ENCODE measurements around the gene CACNA1C.

Gene CACNA1C

GRCh38 chr12:2697057-2697800, 644.4 kb downstream of the CACNA1C start:
- DNase-seq (ENCODE audit: low read depth) = no peak
- TF ChIP-seq MYC (IDR thresholded peaks at IDR 0.05; ENCODE audit: low read depth, low read length) (no peak), MAX (IDR thresholded peaks at IDR 0.05; ENCODE audit: low read depth, low read length) (no peak), POLR2A (IDR thresholded peaks at IDR 0.05; ENCODE audit: extremely low read depth, insufficient read length) (no peak)
- TF ChIP-seq, protein P1, sequence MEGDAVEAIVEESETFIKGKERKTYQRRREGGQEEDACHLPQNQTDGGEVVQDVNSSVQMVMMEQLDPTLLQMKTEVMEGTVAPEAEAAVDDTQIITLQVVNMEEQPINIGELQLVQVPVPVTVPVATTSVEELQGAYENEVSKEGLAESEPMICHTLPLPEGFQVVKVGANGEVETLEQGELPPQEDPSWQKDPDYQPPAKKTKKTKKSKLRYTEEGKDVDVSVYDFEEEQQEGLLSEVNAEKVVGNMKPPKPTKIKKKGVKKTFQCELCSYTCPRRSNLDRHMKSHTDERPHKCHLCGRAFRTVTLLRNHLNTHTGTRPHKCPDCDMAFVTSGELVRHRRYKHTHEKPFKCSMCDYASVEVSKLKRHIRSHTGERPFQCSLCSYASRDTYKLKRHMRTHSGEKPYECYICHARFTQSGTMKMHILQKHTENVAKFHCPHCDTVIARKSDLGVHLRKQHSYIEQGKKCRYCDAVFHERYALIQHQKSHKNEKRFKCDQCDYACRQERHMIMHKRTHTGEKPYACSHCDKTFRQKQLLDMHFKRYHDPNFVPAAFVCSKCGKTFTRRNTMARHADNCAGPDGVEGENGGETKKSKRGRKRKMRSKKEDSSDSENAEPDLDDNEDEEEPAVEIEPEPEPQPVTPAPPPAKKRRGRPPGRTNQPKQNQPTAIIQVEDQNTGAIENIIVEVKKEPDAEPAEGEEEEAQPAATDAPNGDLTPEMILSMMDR (IDR thresholded peaks at IDR 0.05; ENCODE audit: low read depth, low read length) = no peak
- no peak overlapping the region for H3K4me3 ChIP-seq (ENCODE audit: low read depth, low read length)

DNA sequence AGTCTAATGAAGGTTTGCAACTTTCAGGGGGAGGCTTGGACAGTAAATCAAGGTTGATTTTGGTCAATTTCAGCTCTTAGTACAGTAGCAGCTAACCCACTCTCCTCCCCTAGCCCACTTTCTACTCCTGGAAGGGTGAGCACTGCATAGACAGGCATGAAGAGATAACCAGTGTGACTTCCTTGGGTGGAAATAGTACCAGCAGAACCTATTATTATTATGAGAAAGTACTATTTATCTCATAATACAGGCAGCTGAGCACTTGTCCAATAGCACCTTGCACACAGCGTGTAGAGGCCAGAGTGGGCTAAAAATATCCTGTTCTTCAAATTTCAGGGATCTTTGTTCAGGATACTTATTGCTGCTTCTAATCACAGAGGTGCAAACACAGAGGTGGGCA, 645.8 kb downstream of the CACNA1C start:
- no peak for TF ChIP-seq MYC (IDR thresholded peaks at IDR 0.05; ENCODE audit: low read depth, low read length)
- TF ChIP-seq, protein P1 (IDR thresholded peaks at IDR 0.05; ENCODE audit: low read depth, low read length) = no peak
- no peak for TF ChIP-seq POLR2A (IDR thresholded peaks at IDR 0.05; ENCODE audit: extremely low read depth, insufficient read length)
- no peak for TF ChIP-seq MAX (IDR thresholded peaks at IDR 0.05; ENCODE audit: low read depth, low read length)
- no peak overlapping the region for H3K4me3 ChIP-seq (ENCODE audit: low read depth, low read length)
- DNase-seq (ENCODE audit: low read depth) = no peak

- no peak for TF ChIP-seq MAX (IDR thresholded peaks at IDR 0.05; ENCODE audit: low read depth, low read length)
- no peak for TF ChIP-seq POLR2A (IDR thresholded peaks at IDR 0.05; ENCODE audit: extremely low read depth, insufficient read length)
- TF ChIP-seq, protein P1 (IDR thresholded peaks at IDR 0.05; ENCODE audit: low read depth, low read length) = no peak
- TF ChIP-seq MYC (IDR thresholded peaks at IDR 0.05; ENCODE audit: low read depth, low read length) = no peak
- H3K4me3 ChIP-seq (ENCODE audit: low read depth, low read length) = no peak overlapping the region
- no peak for DNase-seq (ENCODE audit: low read depth)
Observed at GRCh38 chr12:2710701-2711100, 657.9 kb downstream of the CACNA1C start.

DNA sequence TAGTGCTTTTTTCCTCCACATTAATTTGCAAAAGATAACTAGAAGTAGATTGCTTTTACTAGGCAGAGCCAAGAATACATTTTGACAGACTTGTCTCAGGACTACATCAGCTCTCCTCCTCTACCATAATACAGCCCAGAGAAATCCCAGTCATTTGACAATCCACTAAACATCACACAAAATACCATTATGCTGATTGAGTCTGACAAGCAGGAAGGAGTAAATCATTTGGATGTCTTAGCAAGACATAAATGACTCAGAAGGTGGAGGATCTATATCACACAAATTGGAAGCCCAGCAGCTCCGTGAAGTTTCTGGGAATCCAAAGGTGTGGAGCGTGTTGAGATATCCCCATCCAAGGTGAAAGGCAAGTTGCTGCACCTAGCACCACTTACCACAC, 666.6 kb downstream of the CACNA1C start:
- no peak overlapping the region for H3K4me3 ChIP-seq (ENCODE audit: low read depth, low read length)
- no peak for DNase-seq (ENCODE audit: low read depth)
- TF ChIP-seq MAX (IDR thresholded peaks at IDR 0.05; ENCODE audit: low read depth, low read length) (no peak), MYC (IDR thresholded peaks at IDR 0.05; ENCODE audit: low read depth, low read length) (no peak), POLR2A (IDR thresholded peaks at IDR 0.05; ENCODE audit: extremely low read depth, insufficient read length) (no peak)
- TF ChIP-seq, protein P1 (IDR thresholded peaks at IDR 0.05; ENCODE audit: low read depth, low read length) = no peak

DNA sequence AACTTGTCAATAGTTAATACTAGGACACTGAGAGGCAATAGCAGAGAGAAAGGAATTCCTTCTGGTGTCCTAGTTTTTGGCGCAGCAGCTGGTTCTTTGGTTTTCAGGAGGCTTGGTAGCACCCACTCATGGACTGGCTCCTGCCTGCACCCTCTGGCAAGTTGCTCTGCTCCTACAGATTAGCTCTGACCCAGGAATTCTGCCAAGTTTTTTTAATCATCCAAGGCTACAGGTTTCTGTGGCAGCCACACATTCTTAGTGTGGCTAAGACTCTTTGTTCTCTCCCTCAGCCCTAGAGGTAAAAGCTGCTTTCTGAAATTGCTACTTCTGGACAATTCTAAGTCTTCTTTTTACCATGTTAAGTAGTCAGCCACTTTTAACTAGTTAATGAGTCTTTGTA, 670.0 kb downstream of the CACNA1C start:
- DNase-seq (ENCODE audit: low read depth) = no peak

More for the DNA sequence above, 670.0 kb downstream of the CACNA1C start:
- no peak overlapping the region for H3K4me3 ChIP-seq (ENCODE audit: low read depth, low read length)
- TF ChIP-seq POLR2A (IDR thresholded peaks at IDR 0.05; ENCODE audit: extremely low read depth, insufficient read length) = no peak
- TF ChIP-seq MYC (IDR thresholded peaks at IDR 0.05; ENCODE audit: low read depth, low read length) = no peak
- no peak for TF ChIP-seq MAX (IDR thresholded peaks at IDR 0.05; ENCODE audit: low read depth, low read length)
- TF ChIP-seq, protein P1 (IDR thresholded peaks at IDR 0.05; ENCODE audit: low read depth, low read length) = no peak
